H1 (cell line): Measurements from ENCODE around the gene MDFI. TPM values are rescaled to one million over a fixed set of nuclear protein-coding genes. Genes with fewer than 3 reads are reported as not detected.

Experiments used
- CTCF ChIA-PET: fragments of 300-600 bp; sonication (Branson Sonifier 250); formaldehyde crosslinking; loops from one replicate; lab custom pipeline; 2021; ENCODE audit not compliant: partially characterized antibody; lab: Charles Lee
- POLR2A ChIA-PET: fragments of 300-600 bp; sonication (Branson Sonifier 250); formaldehyde crosslinking; loops from one replicate; lab custom pipeline; 2021; ENCODE audit warnings: inconsistent platforms; ENCODE audit not compliant: partially characterized antibody; lab: Charles Lee
- DNase-seq, 2 experiments: peaks; one replicate each; pipeline versions ENCODE4 v3.0.0 to v3.0.0-alpha.2; 2010 to 2022; ENCODE audit warnings: low spot score in 2 of 2, low read depth in 1 of 2, mixed read lengths in 1 of 2
- FAIRE-seq: peaks from 2 replicates; lab custom pipeline; 2011; peaks lifted over from hg19 to GRCh38; lab: Jason Lieb, UNC
- H2AFZ ChIP-seq: 2 replicates; pipeline ENCODE4 v1.8.1; 2012; ENCODE audit warnings: low read length, inconsistent platforms
- H2AK5ac ChIP-seq: 2 replicates; pipeline ENCODE4 v1.6.1; 2013; ENCODE audit warnings: low read depth, low read length
- H2BK120ac ChIP-seq: replicated peaks from 2 replicates; pipeline ENCODE3; 2013; ENCODE audit warnings: low read depth, low read length, inconsistent platforms
- H2BK12ac ChIP-seq: 2 replicates; pipeline ENCODE4 v1.6.1; 2013; ENCODE audit warnings: low read depth, low read length
- H2BK15ac ChIP-seq: 2 replicates; pipeline ENCODE4 v1.6.1; 2013; ENCODE audit warnings: low read length
- H2BK20ac ChIP-seq: 2 replicates; pipeline ENCODE4 v1.6.1; 2013; ENCODE audit warnings: low read length
- H2BK5ac ChIP-seq: 2 replicates; pipeline ENCODE4 v1.6.1; 2013; ENCODE audit warnings: low read depth, low read length
- H3K14ac ChIP-seq: 2 replicates; pipeline ENCODE4 v1.6.1; 2013; ENCODE audit warnings: inconsistent platforms; ENCODE audit not compliant: insufficient read length
- H3K18ac ChIP-seq: 2 replicates; pipeline ENCODE4 v1.6.1; 2013; ENCODE audit warnings: low read length; ENCODE audit errors: extremely low read depth
- H3K23ac ChIP-seq: 2 replicates; pipeline ENCODE4 v1.6.1; 2013; ENCODE audit warnings: inconsistent platforms; ENCODE audit not compliant: insufficient read length
- H3K23me2 ChIP-seq: 2 replicates; pipeline ENCODE4 v1.6.1; 2013; ENCODE audit warnings: low read depth, low read length
- H3K27ac ChIP-seq: 2 replicates; pipeline ENCODE4 v1.6.1; 2011; ENCODE audit warnings: low read depth, low read length, inconsistent platforms
- H3K27me3 ChIP-seq, 4 experiments: replicated peaks in 1 of 4; 1 replicate in 1 of 4; 2 replicates in 3 of 4; pipeline versions ENCODE4 v1.6.1 to v1.8.1; 2011 to 2013; ENCODE audit warnings: low read length in 3 of 4, mild to moderate bottlenecking in 3 of 4, inconsistent platforms in 2 of 4, mixed read lengths in 2 of 4, moderate library complexity in 1 of 4; ENCODE audit not compliant: control insufficient read depth in 3 of 4, insufficient read depth in 3 of 4; ENCODE audit errors: extremely low read depth in 1 of 4
- H3K36me3 ChIP-seq, 4 experiments: 2 replicates each; pipeline versions ENCODE4 v1.6.1 to v1.8.1; 2011 to 2013; ENCODE audit warnings: mild to moderate bottlenecking in 4 of 4, low read length in 3 of 4, moderate library complexity in 2 of 4, control low read depth in 1 of 4, inconsistent platforms in 1 of 4; ENCODE audit not compliant: insufficient read depth in 4 of 4, control insufficient read depth in 2 of 4
- H3K4ac ChIP-seq: replicated peaks from 2 replicates; pipeline ENCODE3; 2013; ENCODE audit warnings: low read length, low read depth, mixed read lengths, inconsistent platforms; ENCODE audit not compliant: insufficient read length
- H3K4me1 ChIP-seq, 4 experiments: replicated peaks in 1 of 4; 1 replicate in 1 of 4; 2 replicates in 3 of 4; pipeline versions ENCODE4 v1.6.1 to v1.8.1; 2011 to 2013; ENCODE audit warnings: low read length in 3 of 4, inconsistent platforms in 2 of 4, mixed read lengths in 1 of 4; ENCODE audit not compliant: insufficient read depth in 4 of 4, control insufficient read depth in 3 of 4
- H3K4me2 ChIP-seq, 2 experiments: 2 replicates each; pipeline versions ENCODE4 v1.6.1 to v1.8.1; 2011 to 2013; ENCODE audit warnings: low read depth in 2 of 2, low read length in 2 of 2, control low read depth in 1 of 2, inconsistent platforms in 1 of 2, mild to moderate bottlenecking in 1 of 2; ENCODE audit not compliant: insufficient read depth in 1 of 2
- H3K4me3 ChIP-seq, 4 experiments: fragments of 200-600, 300-600 bp in 1 of 4; sonication (generic), shearing (Covaris generic), sonication (Bioruptor Twin) in 1 of 4; 2 replicates each; pipeline versions ENCODE4 v1.5.1 to v1.8.1; 2011 to 2016; ENCODE audit warnings: low read length in 4 of 4, low read depth in 3 of 4, control low read depth in 2 of 4, inconsistent platforms in 2 of 4, mild to moderate bottlenecking in 2 of 4, mixed read lengths in 1 of 4, moderate library complexity in 1 of 4; ENCODE audit not compliant: insufficient read depth in 2 of 4; ENCODE audit errors: extremely low read depth in 1 of 4
- H3K56ac ChIP-seq: replicated peaks from 2 replicates; pipeline ENCODE3; 2013; ENCODE audit warnings: low read depth, mild to moderate bottlenecking, mixed read lengths, low read length, inconsistent platforms; ENCODE audit not compliant: insufficient read length
- H3K79me1 ChIP-seq: 2 replicates; pipeline ENCODE4 v1.6.1; 2013; ENCODE audit warnings: low read depth, low read length, control low read depth
- H3K79me2 ChIP-seq, 2 experiments: 2 replicates each; pipeline versions ENCODE4 v1.6.1 to v1.8.1; 2012 to 2013; ENCODE audit warnings: low read length in 2 of 2, mild to moderate bottlenecking in 2 of 2, inconsistent platforms in 1 of 2; ENCODE audit not compliant: insufficient read depth in 2 of 2, control insufficient read depth in 1 of 2
- H3K9ac ChIP-seq, 4 experiments: replicated peaks in 1 of 4; 1 replicate in 1 of 4; 2 replicates in 3 of 4; pipeline versions ENCODE4 v1.6.1 to v1.8.1; 2011 to 2013; ENCODE audit warnings: low read depth in 3 of 4, low read length in 3 of 4, control low read depth in 2 of 4, mild to moderate bottlenecking in 2 of 4, moderate library complexity in 2 of 4, inconsistent platforms in 1 of 4; ENCODE audit errors: extremely low read depth in 1 of 4
- H3K9me3 ChIP-seq, 2 experiments: 2 replicates each; pipeline versions ENCODE4 v1.6.1 to v1.8.1; 2012 to 2013; ENCODE audit warnings: mild to moderate bottlenecking in 2 of 2, moderate library complexity in 2 of 2, control low read depth in 1 of 2, inconsistent platforms in 1 of 2, low read depth in 1 of 2, low read length in 1 of 2, mixed read lengths in 1 of 2; ENCODE audit not compliant: insufficient read depth in 2 of 2
- H4K20me1 ChIP-seq, 2 experiments: replicated peaks in 1 of 2; 2 replicates each; pipeline versions ENCODE3 to v1.8.1; 2011 to 2013; ENCODE audit warnings: inconsistent platforms in 2 of 2, low read length in 2 of 2, mild to moderate bottlenecking in 1 of 2; ENCODE audit not compliant: insufficient read depth in 2 of 2, control insufficient read depth in 1 of 2
- H4K5ac ChIP-seq: 2 replicates; pipeline ENCODE4 v1.6.1; 2013; ENCODE audit warnings: low read length, low read depth, mixed read lengths, inconsistent platforms; ENCODE audit not compliant: insufficient read length
- H4K8ac ChIP-seq: 2 replicates; pipeline ENCODE4 v1.8.0; 2013; ENCODE audit warnings: mild to moderate bottlenecking, moderate library complexity, low read length, inconsistent platforms; ENCODE audit not compliant: insufficient read depth; ENCODE audit errors: extremely low read depth
- H4K91ac ChIP-seq: replicated peaks from 2 replicates; pipeline ENCODE3; 2013; ENCODE audit warnings: low read length, mixed read lengths, inconsistent platforms; ENCODE audit not compliant: insufficient read length
- GABPA ChIP-seq: IDR thresholded peaks from 2 replicates; pipeline ENCODE4 v1.6.1; 2011; ENCODE audit warnings: mild to moderate bottlenecking, low read length, moderate library complexity, borderline replicate concordance; ENCODE audit not compliant: insufficient read depth
- RAD21 ChIP-seq, 2 experiments: IDR thresholded peaks in 1 of 2; conservative IDR thresholded peaks in 1 of 2; 2 replicates each; pipeline ENCODE4 v1.6.1; 2011; ENCODE audit warnings: low read depth in 2 of 2, low read length in 2 of 2, improper control_type of control experiment in 1 of 2, inconsistent platforms in 1 of 2, mild to moderate bottlenecking in 1 of 2, moderate library complexity in 1 of 2
- polyA plus RNA-seq, 7 experiments: library from polyadenylated mRNA; depleted of rRNA in 3 of 7; stranded (reverse) in 5 of 7; unstranded in 2 of 7; fragments of >200 nt in 5 of 7; fragments of 200-250 nt in 2 of 7; gene quantifications; 1 replicate in 5 of 7; 2 replicates in 1 of 7; 4 replicates in 1 of 7; pipeline versions ENCODE4 v1.2.1 to v1.2.3, GENCODE V29; 2011 to 2013; ENCODE audit warnings: missing spikeins in 2 of 7, mixed read lengths in 2 of 7
- total RNA-seq: library from RNA; stranded (reverse); fragmentation: NEBNext Ultra II Directional; extraction: Animal tissue kit (Norgen Biotek cat#: 25700); gene quantifications from 2 replicates; pipeline ENCODE4 v1.2.1, GENCODE V29; 2021

Gene MDFI
- total and polyA plus RNA-seq, 2 of the 8 experiments (the other 6 are each of a cell fraction or from before 2014, with no cell fraction given): 41.0 to 65.6 TPM

GRCh38 chr6:41692080-41692675 lies 53.9 kb downstream of the MDFI start:
- Histone ChIP-seq H2BK12ac (no peak overlapping the region), H3K14ac (no peak overlapping the region), H3K4ac (no peak overlapping the region), H2BK15ac (no peak overlapping the region), H2BK120ac (no peak overlapping the region), H2AK5ac (no peak overlapping the region), H3K4me1 (peaks cover 2 to 12% (median 6%) of the 10 kb centered on the region in 4 experiments; a peak in 6 of 7 replicates), H4K5ac (no peak overlapping the region), H3K79me1 (no peaks in the 10 kb centered on the region), H2AFZ (no peak overlapping the region), H3K23ac (no peak overlapping the region), H3K9me3 (no peaks in the 10 kb centered on the region), H3K23me2 (no peaks in the 10 kb centered on the region), H3K9ac (no peak overlapping the region), H2BK20ac (no peak overlapping the region), H3K79me2 (no peaks in the 10 kb centered on the region), H2BK5ac (no peak overlapping the region), H4K91ac (no peak overlapping the region), H3K18ac (no peak overlapping the region), H3K27ac (no peak overlapping the region), H3K36me3 (no peaks in the 10 kb centered on the region), H4K8ac (no peak overlapping the region), H3K4me2 (no peak overlapping the region), H3K27me3 (no peaks in the 10 kb centered on the region), H3K4me3 (no peak overlapping the region), H3K56ac (no peak overlapping the region), H4K20me1 (no peaks in the 10 kb centered on the region)
- FAIRE-seq (no peak), DNase-seq (no peak)
- ChIA-PET POLR2A (no interaction called here), CTCF (interaction anchor here (1.0 to 14.1 kb wide), 7 partner anchors 7 to 324 kb away, joined by 3 to 181 read pairs (median 8); no protein-coding TSS in a partner anchor)
- no peak for TF ChIP-seq GABPA
- TF ChIP-seq RAD21 (IDR thresholded peaks at IDR 0.05 in 1 of 2, conservative IDR thresholded peaks at IDR 0.05 in 1 of 2; ENCODE audit: low read depth in 2 of 2, low read length in 2 of 2): no peak
